Ovary (tissue), 3 donors: ENCODE results near the gene BMF.

Source experiments
- CTCF ChIP-seq, 3 donors: fragments of 450-650 bp in 2 of 3; fragments of 200-600 bp in 1 of 3; IDR thresholded peaks; one replicate each; pipeline versions ENCODE4 v1.5.1 to v1.8.0; 2016 to 2022; ENCODE audit warnings: antibody characterized with exemption in 3 of 3, mild to moderate bottlenecking in 1 of 3
- EP300 ChIP-seq: sonication (generic); formaldehyde crosslinking; IDR thresholded peaks from one replicate; pipeline ENCODE4 v1.6.1; 2017; ENCODE audit warnings: antibody characterized with exemption
- POLR2A ChIP-seq: fragments of 450-650 bp; IDR thresholded peaks from one replicate; pipeline ENCODE4 v1.6.1; 2017; ENCODE audit warnings: antibody characterized with exemption, mild to moderate bottlenecking, moderate library complexity
- donor health status: DM: no; HTN: no; CAD: no.

GRCh38 chr15:40067921-40068624 lies 40.6 kb downstream of the BMF start:
- TF ChIP-seq CTCF (IDR thresholded peaks at IDR 0.05) (no peak), EP300 (no peak), POLR2A (no peak)
